Lower leg skin (tissue), 4 donors: ENCODE data around the gene ZNF485. TPM values are rescaled to one million over a fixed set of nuclear protein-coding genes. Genes with fewer than 3 reads are reported as not detected.
"Not testable (repeated sequence)": the region's sequence is repeated elsewhere in the genome, so short reads cannot be mapped to it uniquely, and the experiment has no call there.

ENCODE experiments used
- DNase-seq, 2 donors: peaks; one replicate each; pipeline ENCODE4 v3.0.0-alpha.2; 2019; ENCODE audit warnings: low spot score in 2 of 2
- H3K4me3 ChIP-seq: fragments of 200-600 bp; sonication (generic); 2 replicates; pipeline ENCODE4 v1.5.1; 2017; ENCODE audit warnings: mild to moderate bottlenecking, low read depth; ENCODE audit not compliant: poor library complexity, severe bottlenecking
- CTCF ChIP-seq, 3 donors: fragments of 450-650 bp; IDR thresholded peaks; one replicate each; pipeline ENCODE4 v1.5.1; 2016; ENCODE audit warnings: antibody characterized with exemption in 3 of 3, mild to moderate bottlenecking in 3 of 3, moderate library complexity in 2 of 3
- POLR2A ChIP-seq, 2 donors: fragments of 450-650 bp; IDR thresholded peaks; one replicate each; pipeline ENCODE4 v1.6.1; 2016 to 2017; ENCODE audit warnings: antibody characterized with exemption in 2 of 2, mild to moderate bottlenecking in 1 of 2, moderate library complexity in 1 of 2
- WGBS, 2 donors: methylation state at CpG; one replicate each; pipeline ENCODE4 v1.1.5; 2018; 5-methylcytosine and 5-hydroxymethylcytosine counted together
- intact Hi-C: fragments of 100-400 bp; cut with DNase I; formaldehyde crosslinking; loops from one replicate; pipeline ENCODE4 v1.15.0; 2023; ENCODE audit warnings: low total_unique reads
- total RNA-seq, 4 donors: library from RNA; depleted of rRNA; stranded (reverse); fragments of >200 nt; gene quantifications; one replicate each; pipeline ENCODE4 v1.1.0, GENCODE V29; 2016

The ZNF485 gene
- total RNA-seq, 4 donors from 2014 or later = 2.4 to 7.9 (median 4.7) TPM

- H3K4me3 ChIP-seq = no peak overlapping the region
- DNase-seq = no peak
- TF ChIP-seq CTCF (IDR thresholded peaks at IDR 0.05) = no peak
- no peak for TF ChIP-seq POLR2A (IDR thresholded peaks at IDR 0.05)
- intact Hi-C loops = no loop called here
- 89 to 94% methylated on average over 4 of the region's 4 CpGs for WGBS, 2 donors
These were observed 22.7 kb downstream of the ZNF485 start for GRCh38 chr10:43628956-43629355.

GRCh38 chr10:43635816-43636215 lies 29.6 kb downstream of the ZNF485 start:
- WGBS, 2 donors = 65 to 70% methylated on average over 1 of the region's 1 CpG

GRCh38 chr10:43640603-43641002 lies 34.4 kb downstream of the ZNF485 start:
- intact Hi-C loops = no loop called here
- TF ChIP-seq CTCF (IDR thresholded peaks at IDR 0.05) = no peak
- TF ChIP-seq POLR2A (IDR thresholded peaks at IDR 0.05) = no peak
- no peak overlapping the region for H3K4me3 ChIP-seq
- no peak for DNase-seq

More at GRCh38 chr10:43635816-43636215, 29.6 kb downstream of the ZNF485 start:
- DNase-seq, intact Hi-C loops, H3K4me3 ChIP-seq: not testable (repeated sequence)

- TF ChIP-seq POLR2A (IDR thresholded peaks at IDR 0.05) = no peak
- TF ChIP-seq CTCF (IDR thresholded peaks at IDR 0.05) = no peak
- no peak overlapping the region for H3K4me3 ChIP-seq
- no peak for DNase-seq
- intact Hi-C loops = no loop called here
- WGBS, 2 donors = 97% methylated on average over 8 of the region's 8 CpGs
These were observed 38.0 kb downstream of the ZNF485 start for GRCh38 chr10:43644252-43644651.

- no peak overlapping the region for H3K4me3 ChIP-seq
- 96 to 97% methylated on average over 4 of the region's 4 CpGs for WGBS, 2 donors
- TF ChIP-seq CTCF (IDR thresholded peaks at IDR 0.05) (no peak), POLR2A (IDR thresholded peaks at IDR 0.05) (no peak)
- DNase-seq = no peak
- intact Hi-C loops = no loop called here
These were observed 39.6 kb downstream of the ZNF485 start for GRCh38 chr10:43645866-43646265.

GRCh38 chr10:43647576-43647975 lies 41.3 kb downstream of the ZNF485 start:
- intact Hi-C loops = no loop called here

More at GRCh38 chr10:43647576-43647975, 41.3 kb downstream of the ZNF485 start:
- TF ChIP-seq POLR2A (IDR thresholded peaks at IDR 0.05) = no peak
- no peak for TF ChIP-seq CTCF (IDR thresholded peaks at IDR 0.05)
- WGBS, 2 donors = 91 to 96% methylated on average over 6 of the region's 6 CpGs
- DNase-seq = no peak
- H3K4me3 ChIP-seq = no peak overlapping the region
